Ascending aorta (tissue), 2 donors: ENCODE data around the gene HOXB1. TPM values are rescaled to one million over a fixed set of nuclear protein-coding genes. Genes with fewer than 3 reads are reported as not detected.
A peak's percentile ranks its signal among the peaks of the same experiment; 100 is the strongest.

ENCODE experiments used
- DNase-seq, 2 donors: peaks; one replicate each; pipeline ENCODE4 v3.0.0-alpha.2; 2019; ENCODE audit warnings: low spot score in 2 of 2
- H3K27ac ChIP-seq, 2 donors: fragments of 200-600 bp; sonication (generic); one replicate each; pipeline ENCODE4 v1.5.1; 2016 to 2017; ENCODE audit warnings: mild to moderate bottlenecking in 1 of 2
- H3K27me3 ChIP-seq: fragments of 200-600 bp; sonication (generic); one replicate; pipeline ENCODE4 v1.5.1; 2017
- H3K36me3 ChIP-seq, 2 donors: fragments of 200-600 bp; sonication (generic); one replicate each; pipeline ENCODE4 v1.5.1; 2016
- H3K4me1 ChIP-seq, 2 donors: fragments of 200-600 bp; sonication (generic); one replicate each; pipeline ENCODE4 v1.5.1; 2016 to 2017; ENCODE audit warnings: mild to moderate bottlenecking in 1 of 2
- H3K4me3 ChIP-seq, 2 donors: fragments of 200-600 bp; sonication (generic); one replicate each; pipeline ENCODE4 v1.5.1; 2016 to 2017; ENCODE audit warnings: mild to moderate bottlenecking in 1 of 2
- H3K9me3 ChIP-seq, 2 donors: fragments of 200-600 bp; sonication (generic); one replicate each; pipeline ENCODE4 v1.5.1; 2016
- CTCF ChIP-seq, 3 experiments: fragments of 200-600 bp in 2 of 3; fragments of 450-650 bp in 1 of 3; sonication (generic) in 2 of 3; IDR thresholded peaks; one replicate each; pipeline ENCODE4 v1.5.1; 2016 to 2019; ENCODE audit warnings: antibody characterized with exemption in 3 of 3, mild to moderate bottlenecking in 1 of 3, moderate library complexity in 1 of 3
- intact Hi-C: fragments of 100-400 bp; cut with DNase I; formaldehyde crosslinking; loops from one replicate; pipeline ENCODE4 v1.15.1; 2023
- total RNA-seq: library from RNA; depleted of rRNA; stranded (reverse); fragments of >200 nt; gene quantifications from one replicate; pipeline ENCODE4 v1.1.0, GENCODE V29; 2016

HOXB1 gene
- total RNA-seq: not detected

GRCh38 chr17:48530887-48531272, at the start of gene HOXB1:
Gene HOXB1, minus strand, starts transcription at chr17:48531011. Its CDS starts 107 bp downstream, at chr17:48530904.
- H3K4me3 ChIP-seq: no peak within 1 kb of the TSS
- H3K36me3 ChIP-seq: no peaks in the 10 kb centered on the region
- no peak for TF ChIP-seq CTCF (IDR thresholded peaks at IDR 0.05)
- DNase-seq: no peak
- no peak within 1 kb of the TSS for H3K27ac ChIP-seq
- H3K4me1 ChIP-seq: no peaks in the 10 kb centered on the region
- H3K27me3 ChIP-seq: no peaks in the 10 kb centered on the region
- intact Hi-C loops: no loop called here
- no peaks in the 10 kb centered on the region for H3K9me3 ChIP-seq

DNA sequence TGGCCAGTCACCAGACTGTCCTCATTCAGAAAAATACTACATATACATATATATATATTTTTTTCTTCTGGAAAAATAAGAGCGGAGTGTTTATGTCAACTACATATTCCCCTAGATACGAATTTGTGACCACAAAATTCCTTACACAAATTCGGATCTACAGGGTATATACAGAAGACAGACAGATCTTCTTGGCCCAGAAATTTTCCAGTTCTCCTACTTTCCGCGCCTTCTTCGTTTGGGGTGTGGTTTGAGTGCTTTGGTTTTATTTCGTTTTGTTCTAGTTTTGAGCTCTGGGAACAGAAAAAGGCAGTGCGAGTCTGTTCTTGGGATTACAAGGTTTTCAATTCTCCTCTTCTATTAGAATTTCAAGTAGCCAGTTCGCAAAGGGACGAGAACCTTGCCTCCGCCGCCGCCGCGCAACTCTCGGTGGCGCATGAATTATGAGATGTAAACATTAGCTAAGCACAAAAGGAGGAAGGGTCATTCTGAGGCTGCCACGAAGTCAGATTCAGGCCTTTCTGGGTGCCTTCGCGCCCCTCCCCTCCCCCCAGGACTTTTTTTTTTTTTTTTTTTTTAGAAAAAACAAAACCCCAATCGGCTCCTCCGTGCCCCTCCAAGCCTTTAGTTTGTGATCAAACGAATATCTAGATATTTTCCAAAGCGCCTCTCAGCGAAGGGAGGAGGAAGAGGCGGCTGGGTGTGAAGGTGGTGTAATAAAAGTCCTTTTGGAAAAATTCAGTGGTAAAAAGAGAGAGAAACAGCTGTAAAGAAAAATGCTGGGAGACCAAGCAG, 49.1 kb upstream of the HOXB1 start:
- intact Hi-C loops: no loop called here
- H3K27ac ChIP-seq: peak overlapping the region; percentile 96 to 97
- TF ChIP-seq CTCF (IDR thresholded peaks at IDR 0.05): no peak
- no peaks in the 10 kb centered on the region for H3K9me3 ChIP-seq
- peak overlapping the region in 1 of 2 donors; percentile 75 for H3K4me3 ChIP-seq
- no peaks in the 10 kb centered on the region for H3K36me3 ChIP-seq
- DNase-seq: no peak
- no peaks in the 10 kb centered on the region for H3K27me3 ChIP-seq
- peaks cover 4 to 43% of the 10 kb centered on the region in 2 donors for H3K4me1 ChIP-seq

DNA sequence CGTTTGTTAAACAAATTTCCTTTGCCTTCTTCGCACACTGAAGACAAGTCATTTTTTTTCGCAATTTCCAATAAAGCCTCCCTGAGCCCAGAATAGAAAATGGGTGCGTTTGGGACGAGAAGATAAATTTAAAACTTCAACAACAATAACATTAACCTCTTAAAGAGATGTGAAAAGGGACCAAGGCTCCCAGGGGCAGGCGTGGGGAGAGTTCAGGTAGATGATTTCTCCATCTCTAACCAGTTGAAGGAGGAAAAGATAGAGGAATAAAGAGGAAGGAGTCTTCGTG, 48.6 kb upstream of the HOXB1 start:
- peaks cover 4 to 44% of the 10 kb centered on the region in 2 donors for H3K4me1 ChIP-seq
- no peaks in the 10 kb centered on the region for H3K9me3 ChIP-seq
- H3K36me3 ChIP-seq: no peaks in the 10 kb centered on the region
- no peaks in the 10 kb centered on the region for H3K27me3 ChIP-seq
- intact Hi-C loops: no loop called here
- DNase-seq: no peak
- peak overlapping the region in 1 of 2 donors; percentile 75 for H3K4me3 ChIP-seq
- peak overlapping the region; percentile 93 to 97 for H3K27ac ChIP-seq
- no peak for TF ChIP-seq CTCF (IDR thresholded peaks at IDR 0.05)

- intact Hi-C loops: no loop called here
- DNase-seq: no peak
- Histone ChIP-seq H3K4me3 (peak overlapping the region; percentile 75 to 77), H3K36me3 (no peaks in the 10 kb centered on the region), H3K27me3 (no peaks in the 10 kb centered on the region), H3K9me3 (no peaks in the 10 kb centered on the region), H3K4me1 (peaks cover 4 to 45% of the 10 kb centered on the region in 2 donors), H3K27ac (peak overlapping the region; percentile 93 to 97)
- TF ChIP-seq CTCF (IDR thresholded peaks at IDR 0.05): no peak
Measured at GRCh38 chr17:48578616-48579470, 48.0 kb upstream of the HOXB1 start.

DNA sequence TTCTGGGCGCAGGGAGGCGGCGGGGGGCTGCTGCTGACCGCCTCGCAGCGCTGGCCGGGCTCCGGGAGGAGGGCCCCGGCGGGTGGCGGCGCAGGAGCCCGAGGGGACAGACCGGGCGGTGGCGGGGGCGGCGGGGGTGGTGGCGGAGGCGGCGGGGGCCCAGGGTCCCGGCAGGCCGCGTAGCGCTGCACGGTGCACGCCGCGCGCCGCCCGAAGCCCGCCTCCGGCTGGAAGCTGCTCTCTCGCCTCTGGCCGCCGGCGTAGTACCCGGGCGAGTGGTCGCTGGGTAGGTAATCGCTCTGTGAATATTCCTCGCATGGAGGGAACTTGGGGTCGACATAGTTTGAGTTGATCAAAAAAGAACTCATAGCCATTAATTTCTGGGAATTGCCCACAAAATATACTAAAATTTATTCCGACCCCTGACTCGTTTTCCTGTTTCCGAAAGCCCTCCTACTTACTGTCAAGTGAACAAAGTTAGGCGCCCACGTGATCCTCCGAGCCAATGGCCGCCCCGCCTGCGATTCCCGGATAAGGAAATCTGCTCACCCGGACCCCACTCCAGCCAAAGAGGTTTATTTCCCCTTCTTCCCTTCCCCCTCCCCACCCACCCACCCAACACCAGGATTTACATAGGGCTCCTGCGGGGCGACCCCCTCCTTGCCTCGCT, 47.3 kb upstream of the HOXB1 start, which contains the start of gene HOXB4:
HOXB4 (minus strand) TSS at position 405 of the 670 bp plus-strand sequence; CDS start at position 374, 31 bp downstream.
- intact Hi-C loops: loop anchor here (1.0 kb wide), 1 partner anchor 34 kb away; no protein-coding TSS in a partner anchor
- H3K4me3 ChIP-seq: peak within 1 kb of the TSS; percentile 75 to 77
- H3K36me3 ChIP-seq: no peaks in the 10 kb centered on the region
- peaks cover 4 to 46% of the 10 kb centered on the region in 2 donors for H3K4me1 ChIP-seq
- H3K27ac ChIP-seq: peak within 1 kb of the TSS; percentile 93 to 97
- no peaks in the 10 kb centered on the region for H3K9me3 ChIP-seq
- no peak for TF ChIP-seq CTCF (IDR thresholded peaks at IDR 0.05)
- no peaks in the 10 kb centered on the region for H3K27me3 ChIP-seq
- DNase-seq: peak; percentile 60 to 93
